Bronchial epithelial cell (primary cell): Measurements from ENCODE around the gene IGLON5. TPM values are rescaled to one million over a fixed set of nuclear protein-coding genes. Genes with fewer than 3 reads are reported as not detected.

Experiments used
- DNase-seq: peaks from one replicate; pipeline ENCODE4 v3.0.0-alpha.2; 2010; ENCODE audit warnings: low read depth
- FAIRE-seq: peaks from 2 replicates; lab custom pipeline; 2011; peaks lifted over from hg19 to GRCh38; lab: Jason Lieb, UNC
- H3K27me3 ChIP-seq: 2 replicates; pipeline ENCODE4 v1.5.1; 2011; ENCODE audit warnings: low read length; ENCODE audit not compliant: control insufficient read depth, insufficient read depth
- H3K36me3 ChIP-seq: 2 replicates; pipeline ENCODE4 v1.5.1; 2011; ENCODE audit warnings: low read length; ENCODE audit not compliant: control insufficient read depth, insufficient read depth
- H3K4me3 ChIP-seq: 2 replicates; pipeline ENCODE4 v1.5.1; 2011; ENCODE audit warnings: mild to moderate bottlenecking, low read depth, low read length, control low read depth
- CTCF ChIP-seq: IDR thresholded peaks from 2 replicates; pipeline ENCODE4 v1.5.1; 2011; ENCODE audit warnings: mild to moderate bottlenecking, moderate library complexity, low read length, control low read depth, inconsistent platforms; ENCODE audit not compliant: insufficient read depth, severe bottlenecking
- total RNA-seq: library from RNA; depleted of rRNA; stranded (reverse); fragments of >200 nt; gene quantifications from 2 replicates; pipeline ENCODE4 v1.2.1, GENCODE V29; 2014

Gene IGLON5
- total RNA-seq, 1 donor from 2014 or later: not detected

- no peak for TF ChIP-seq CTCF
- FAIRE-seq: no peak
- H3K4me3 ChIP-seq: no peak overlapping the region
- H3K27me3 ChIP-seq: no peaks in the 10 kb centered on the region
- DNase-seq: no peak
- peaks cover 8% of the 10 kb centered on the region for H3K36me3 ChIP-seq
Measured at GRCh38 chr19:51351266-51351990, 40.0 kb downstream of the IGLON5 start.

GRCh38 chr19:51352783-51353360 is 41.4 kb downstream of the IGLON5 start:
- Histone ChIP-seq H3K36me3 (peaks cover 6% of the 10 kb centered on the region), H3K4me3 (no peak overlapping the region), H3K27me3 (no peaks in the 10 kb centered on the region)
- FAIRE-seq (no peak), DNase-seq (no peak)
- no peak for TF ChIP-seq CTCF

GRCh38 chr19:51354103-51354741 is 42.8 kb downstream of the IGLON5 start:
- no peak overlapping the region for H3K4me3 ChIP-seq
- H3K36me3 ChIP-seq: peaks cover 6% of the 10 kb centered on the region
- no peak for FAIRE-seq

GRCh38 chr19:51354742-51355148 is 43.3 kb downstream of the IGLON5 start:
- Histone ChIP-seq H3K36me3 (peaks cover 6% of the 10 kb centered on the region), H3K27me3 (no peaks in the 10 kb centered on the region), H3K4me3 (no peak overlapping the region)
- DNase-seq: no peak
- no peak for FAIRE-seq
- no peak for TF ChIP-seq CTCF

More at GRCh38 chr19:51354103-51354741, 42.8 kb downstream of the IGLON5 start:
- no peak for DNase-seq
- TF ChIP-seq CTCF: peak; percentile 1
- no peaks in the 10 kb centered on the region for H3K27me3 ChIP-seq

- no peak overlapping the region for H3K4me3 ChIP-seq
- peaks cover 6% of the 10 kb centered on the region for H3K36me3 ChIP-seq
- no peak for DNase-seq
- H3K27me3 ChIP-seq: no peaks in the 10 kb centered on the region
- FAIRE-seq: no peak
- TF ChIP-seq CTCF: no peak
Measured at GRCh38 chr19:51356159-51356801, 44.8 kb downstream of the IGLON5 start.
